Astrocyte (in vitro differentiated cells and primary cell): ENCODE data around the gene DIRAS1.

Experiments used
- EZH2 ChIP-seq: IDR thresholded peaks from 2 replicates; pipeline ENCODE4 v1.6.1; 2012; ENCODE audit warnings: mild to moderate bottlenecking, low read length, inconsistent platforms; ENCODE audit not compliant: insufficient read depth
- TF ChIP-seq, protein P1 (sequence below): IDR thresholded peaks from 2 replicates; pipeline ENCODE4 v1.5.1; 2011; ENCODE audit warnings: low read depth, mild to moderate bottlenecking, inconsistent platforms, low read length, moderate library complexity; ENCODE audit not compliant: insufficient read depth

DNA sequence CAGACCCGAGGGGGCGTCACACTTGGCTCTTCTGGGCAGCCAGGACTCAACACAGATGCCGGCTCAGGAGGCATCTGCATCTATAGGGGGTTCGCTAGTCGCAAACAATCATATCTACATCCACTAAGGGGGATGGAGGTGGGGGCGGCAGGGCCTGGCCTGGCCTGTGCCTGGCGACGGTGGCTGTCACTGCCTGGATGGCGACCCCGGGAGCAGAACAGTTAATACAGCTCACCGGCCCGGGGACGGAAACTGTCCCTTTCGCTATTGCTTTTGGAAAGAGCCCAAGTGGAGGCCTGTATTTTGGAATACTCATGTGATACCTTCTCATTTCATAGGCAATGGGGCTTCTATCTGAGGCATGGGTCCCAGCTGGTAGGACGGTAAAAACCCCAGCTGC, 44.2 kb upstream of the DIRAS1 start:
- TF ChIP-seq EZH2 = no peak
- TF ChIP-seq, protein P1, sequence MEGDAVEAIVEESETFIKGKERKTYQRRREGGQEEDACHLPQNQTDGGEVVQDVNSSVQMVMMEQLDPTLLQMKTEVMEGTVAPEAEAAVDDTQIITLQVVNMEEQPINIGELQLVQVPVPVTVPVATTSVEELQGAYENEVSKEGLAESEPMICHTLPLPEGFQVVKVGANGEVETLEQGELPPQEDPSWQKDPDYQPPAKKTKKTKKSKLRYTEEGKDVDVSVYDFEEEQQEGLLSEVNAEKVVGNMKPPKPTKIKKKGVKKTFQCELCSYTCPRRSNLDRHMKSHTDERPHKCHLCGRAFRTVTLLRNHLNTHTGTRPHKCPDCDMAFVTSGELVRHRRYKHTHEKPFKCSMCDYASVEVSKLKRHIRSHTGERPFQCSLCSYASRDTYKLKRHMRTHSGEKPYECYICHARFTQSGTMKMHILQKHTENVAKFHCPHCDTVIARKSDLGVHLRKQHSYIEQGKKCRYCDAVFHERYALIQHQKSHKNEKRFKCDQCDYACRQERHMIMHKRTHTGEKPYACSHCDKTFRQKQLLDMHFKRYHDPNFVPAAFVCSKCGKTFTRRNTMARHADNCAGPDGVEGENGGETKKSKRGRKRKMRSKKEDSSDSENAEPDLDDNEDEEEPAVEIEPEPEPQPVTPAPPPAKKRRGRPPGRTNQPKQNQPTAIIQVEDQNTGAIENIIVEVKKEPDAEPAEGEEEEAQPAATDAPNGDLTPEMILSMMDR = no peak
